Stimulated activated naive CD4-positive, alpha-beta T cell treated with Interleukin-2 at 50 U/mL for 16 hours (primary cell): ENCODE data around the gene OPCML.
"Not testable (repeated sequence)": the region's sequence is repeated elsewhere in the genome, so short reads cannot be mapped to it uniquely, and the experiment has no call there.

Experiments
- DNase-seq: peaks from one replicate; lab custom pipeline; 2025; lab: John Stamatoyannopoulos, UW

The OPCML gene

GRCh38 chr11:132438418-132438817 lies 1093.9 kb downstream of the OPCML start:
- DNase-seq, result no peak

GRCh38 chr11:132430429-132431062 lies 1101.8 kb downstream of the OPCML start:
- no peak for DNase-seq

GRCh38 chr11:132429685-132430084 lies 1102.6 kb downstream of the OPCML start:
- no peak for DNase-seq

- DNase-seq, result no peak
These were observed 1104.7 kb downstream of the OPCML start for GRCh38 chr11:132427611-132428010.

GRCh38 chr11:132424433-132424832 lies 1107.9 kb downstream of the OPCML start:
- DNase-seq, result no peak

- DNase-seq, result no peak
These were observed 1109.0 kb downstream of the OPCML start for GRCh38 chr11:132423266-132423665.

GRCh38 chr11:132422722-132423121 lies 1109.6 kb downstream of the OPCML start:
- no peak for DNase-seq

- DNase-seq, result no peak
These were observed 1110.7 kb downstream of the OPCML start for GRCh38 chr11:132421555-132421954.

- no peak for DNase-seq
These were observed 1117.8 kb downstream of the OPCML start for GRCh38 chr11:132414451-132414850.

GRCh38 chr11:132410383-132410782 lies 1121.9 kb downstream of the OPCML start:
- DNase-seq, result no peak

GRCh38 chr11:132409573-132410355 lies 1122.5 kb downstream of the OPCML start:
- DNase-seq, result no peak

- no peak for DNase-seq
These were observed 1123.4 kb downstream of the OPCML start for GRCh38 chr11:132408877-132409276.

GRCh38 chr11:132405728-132406127 lies 1126.6 kb downstream of the OPCML start:
- no peak for DNase-seq

- DNase-seq, result no peak
These were observed 1130.1 kb downstream of the OPCML start for GRCh38 chr11:132402071-132402684.

GRCh38 chr11:132396318-132396717 lies 1136.0 kb downstream of the OPCML start:
- no peak for DNase-seq

- DNase-seq, result no peak
These were observed 1136.9 kb downstream of the OPCML start for GRCh38 chr11:132395434-132395833.

- no peak for DNase-seq
These were observed 1152.8 kb downstream of the OPCML start for GRCh38 chr11:132379540-132379939.

- no peak for DNase-seq
These were observed 1158.7 kb downstream of the OPCML start for GRCh38 chr11:132373405-132374143.

GRCh38 chr11:132370114-132370513 lies 1162.2 kb downstream of the OPCML start:
- not testable (repeated sequence) for DNase-seq

- DNase-seq, result no peak
These were observed 1165.0 kb downstream of the OPCML start for GRCh38 chr11:132367293-132367692.

- DNase-seq, result no peak
These were observed 1166.7 kb downstream of the OPCML start for GRCh38 chr11:132365650-132366049.
